ENCODE results near the gene SCO2. TPM values are rescaled to one million over a fixed set of nuclear protein-coding genes. Genes with fewer than 3 reads are reported as not detected.
"Not testable (repeated sequence)": the region's sequence is repeated elsewhere in the genome, so short reads cannot be mapped to it uniquely, and the experiment has no call there.

Gene SCO2
- total RNA-seq, 1 donor from 2014 or later: 1.8 TPM

DNA sequence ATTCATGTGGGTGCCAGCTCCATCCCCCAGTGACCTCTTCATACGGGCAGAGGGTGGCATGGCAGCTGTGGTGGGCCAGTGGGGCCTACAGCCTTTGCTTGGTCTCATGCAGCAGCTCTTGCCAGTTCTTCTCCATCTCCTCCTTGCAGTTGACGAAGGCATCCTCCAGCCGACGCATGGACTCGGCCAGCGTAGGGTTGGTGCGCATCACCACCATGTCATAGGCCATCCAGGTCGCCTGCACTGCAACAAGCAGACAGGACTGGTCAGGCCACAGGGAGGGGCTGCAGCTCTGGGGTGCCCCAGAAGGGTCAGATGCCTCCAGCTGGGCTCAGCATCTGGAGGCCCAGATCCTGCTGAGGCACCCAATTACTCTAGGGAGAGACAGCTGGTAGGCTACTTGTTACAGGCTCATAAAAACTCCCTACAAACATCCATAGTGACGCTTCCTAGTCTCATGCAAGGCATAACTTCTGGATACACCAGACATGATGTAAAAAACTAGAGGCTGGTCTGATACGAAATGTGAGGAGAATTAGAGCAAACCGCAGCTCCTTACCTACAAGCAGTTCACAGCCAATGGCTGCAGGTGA, 25.9 kb upstream of the SCO2 start:
- DNase-seq (ENCODE audit: low read depth, low spot score): no peak

DNA sequence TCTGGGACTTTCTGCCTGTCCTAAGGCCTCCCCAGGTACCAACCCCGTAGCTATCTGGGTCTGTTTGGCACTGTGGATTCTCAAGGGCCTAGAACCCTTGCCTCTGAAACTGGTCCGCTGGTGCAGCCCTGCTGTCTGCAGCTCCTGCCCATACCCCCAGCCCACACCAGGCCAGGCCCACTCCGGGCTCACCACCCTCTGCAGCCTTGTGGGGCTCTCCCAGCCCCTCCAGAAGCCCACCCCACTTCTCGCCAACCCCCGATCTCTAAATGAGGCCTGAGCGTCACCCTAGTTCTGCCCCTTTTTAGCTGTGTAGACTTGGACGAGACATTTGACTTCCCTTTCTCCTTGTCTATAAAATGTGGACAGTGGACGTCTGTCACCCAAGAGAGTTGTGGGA, 25.0 kb upstream of the SCO2 start:
- DNase-seq (ENCODE audit: low read depth, low spot score): no peak

DNA sequence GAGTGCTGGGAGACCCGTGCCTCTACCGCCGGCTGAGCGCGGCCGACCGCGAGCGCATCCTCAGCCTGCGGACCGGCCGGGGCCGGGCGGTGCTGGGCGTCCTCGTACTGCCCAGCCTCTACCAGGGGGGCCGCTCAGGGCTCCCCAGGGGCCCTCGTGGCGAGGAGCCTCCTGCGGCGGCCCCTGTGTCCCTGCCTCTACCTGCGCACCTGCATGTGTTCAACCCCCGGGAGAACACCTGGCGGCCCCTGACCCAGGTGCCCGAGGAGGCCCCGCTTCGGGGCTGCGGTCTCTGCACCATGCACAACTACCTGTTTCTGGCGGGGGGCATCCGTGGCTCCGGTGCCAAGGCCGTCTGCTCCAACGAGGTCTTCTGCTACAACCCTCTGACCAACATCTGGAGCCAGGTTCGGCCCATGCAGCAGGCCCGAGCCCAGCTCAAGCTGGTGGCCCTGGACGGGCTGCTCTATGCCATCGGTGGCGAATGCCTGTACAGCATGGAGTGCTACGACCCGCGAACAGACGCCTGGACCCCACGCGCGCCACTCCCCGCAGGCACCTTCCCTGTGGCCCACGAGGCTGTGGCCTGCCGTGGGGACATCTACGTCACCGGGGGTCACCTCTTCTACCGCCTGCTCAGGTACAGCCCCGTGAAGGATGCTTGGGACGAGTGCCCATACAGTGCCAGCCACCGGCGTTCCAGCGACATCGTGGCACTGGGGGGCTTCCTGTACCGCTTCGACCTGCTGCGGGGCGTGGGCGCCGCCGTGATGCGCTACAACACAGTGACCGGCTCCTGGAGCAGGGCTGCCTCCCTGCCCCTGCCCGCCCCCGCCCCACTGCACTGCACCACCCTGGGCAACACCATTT, 23.8 kb upstream of the SCO2 start:
- no peak for DNase-seq (ENCODE audit: low read depth, low spot score)

DNA sequence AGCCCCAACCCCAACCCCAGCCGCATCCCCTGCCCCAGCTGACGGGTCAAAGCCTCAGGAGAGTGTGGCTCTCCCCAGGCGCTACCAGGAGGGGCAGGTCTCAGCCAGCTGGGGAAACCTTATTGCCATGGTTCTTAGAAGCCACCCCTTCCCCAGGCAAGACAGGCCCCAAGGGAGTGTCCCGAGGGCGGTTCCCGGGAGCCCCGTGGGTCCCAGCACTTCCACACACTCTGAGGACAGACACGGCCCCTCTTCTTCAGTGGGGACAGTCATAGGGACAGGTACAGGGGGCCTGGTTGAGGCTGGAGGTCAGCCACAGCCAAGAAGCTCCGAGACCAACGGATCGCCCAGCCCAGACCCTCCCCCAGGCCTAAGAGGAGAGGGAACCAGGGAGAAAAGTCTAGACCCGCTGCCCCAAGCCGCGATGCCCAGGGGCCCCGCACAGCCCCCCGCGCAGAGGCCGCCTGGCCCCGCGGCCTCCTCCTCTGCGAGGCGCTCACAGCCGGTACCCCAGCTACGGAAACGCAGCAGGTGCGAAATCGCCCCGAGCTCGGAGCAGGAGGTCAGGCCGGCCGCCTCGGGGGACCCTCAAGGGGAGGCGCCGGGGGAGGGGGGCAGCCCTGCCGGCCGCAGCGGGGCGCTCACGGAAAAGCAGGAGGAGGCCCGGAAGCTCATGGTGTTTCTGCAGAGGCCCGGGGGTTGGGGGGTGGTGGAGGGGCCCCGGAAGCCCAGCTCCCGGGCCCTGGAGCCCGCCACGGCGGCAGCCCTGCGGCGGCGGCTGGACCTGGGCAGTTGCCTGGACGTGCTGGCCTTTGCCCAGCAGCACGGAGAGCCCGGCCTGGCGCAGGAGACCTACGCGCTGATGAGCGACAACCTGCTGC, 22.9 kb upstream of the SCO2 start:
- no peak for DNase-seq (ENCODE audit: low read depth, low spot score)

DNA sequence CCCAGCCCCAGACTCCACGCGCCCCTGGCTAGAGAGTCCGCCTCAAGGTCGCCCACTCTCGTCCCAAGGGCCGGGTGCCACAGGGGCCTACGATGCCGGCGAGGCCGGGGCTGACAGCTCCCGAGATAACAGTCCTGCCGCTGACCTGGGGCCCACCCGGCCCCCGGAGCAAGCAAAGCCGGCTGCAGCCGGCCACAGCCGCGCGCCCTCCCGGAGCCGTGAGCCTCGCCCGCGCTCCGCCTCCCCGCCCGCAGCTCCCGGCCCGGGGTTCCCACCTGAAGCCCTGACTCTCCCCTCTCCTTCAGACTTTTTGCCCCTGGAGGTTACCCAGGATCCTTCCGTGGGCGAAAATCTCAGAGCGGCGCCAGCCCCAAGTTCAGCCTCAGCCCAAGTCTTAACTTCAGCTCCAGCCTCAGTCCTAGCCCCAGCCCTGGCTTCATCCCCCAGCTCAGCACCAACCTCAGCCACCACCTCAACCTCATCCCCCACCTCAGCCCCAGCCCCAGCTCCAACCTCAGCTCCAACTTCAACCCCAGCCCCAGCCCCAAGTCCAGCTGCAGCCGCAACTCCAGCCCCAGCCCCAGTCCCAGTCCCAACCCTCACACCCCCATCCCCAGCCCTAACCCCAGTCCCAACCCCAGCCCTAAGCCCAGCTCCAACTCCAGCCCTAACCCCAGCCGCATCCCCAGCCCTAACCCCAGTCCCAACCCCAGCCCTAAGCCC, 22.0 kb upstream of the SCO2 start:
- no peak for DNase-seq (ENCODE audit: low read depth, low spot score)

DNA sequence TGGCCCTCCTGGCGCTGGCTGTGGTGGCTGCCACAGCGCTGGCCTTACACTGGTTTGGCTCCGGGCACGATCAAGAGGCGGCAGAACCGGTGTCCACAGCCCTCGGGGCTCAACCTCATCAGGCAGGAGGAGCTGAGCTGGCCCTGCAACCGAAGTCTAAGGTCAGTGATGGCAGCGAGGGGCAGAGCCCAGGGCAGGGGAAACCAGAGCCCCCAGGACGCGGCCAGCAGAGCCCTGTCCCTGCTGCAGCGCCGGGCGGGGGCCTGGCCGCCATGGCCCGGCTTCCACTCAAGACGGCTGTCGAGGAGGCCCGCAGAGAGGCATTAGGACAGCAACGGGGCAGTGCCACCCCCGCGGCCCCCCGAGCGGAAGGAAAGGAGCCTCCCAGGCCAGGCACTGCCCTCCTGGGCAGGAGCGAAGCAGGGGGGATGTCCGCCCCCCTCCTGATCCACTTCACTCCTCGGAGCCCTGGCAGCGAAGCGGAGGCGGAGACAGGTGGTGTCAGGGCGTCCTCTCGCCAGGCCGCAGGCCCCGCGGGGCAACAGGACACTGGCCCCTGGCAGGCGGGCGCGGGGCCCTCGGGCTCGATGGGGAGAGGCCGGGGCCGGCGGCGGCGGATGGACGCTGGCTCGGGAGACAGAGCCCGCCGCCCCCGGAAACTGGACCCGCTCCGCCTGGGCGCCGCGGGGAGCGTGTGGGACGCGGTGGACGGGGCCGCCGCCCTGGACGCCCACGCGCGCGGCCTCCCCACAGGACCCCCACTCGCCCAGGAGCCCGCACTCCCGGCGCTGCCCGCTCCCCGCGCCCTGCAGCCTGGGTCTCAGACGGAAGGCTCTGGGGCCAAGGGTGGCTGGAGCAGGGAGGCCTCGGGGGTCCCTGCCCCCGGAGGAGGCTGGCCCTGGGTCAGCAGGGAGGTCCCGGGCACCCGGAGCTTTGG, 21.2 kb upstream of the SCO2 start:
- DNase-seq (ENCODE audit: low read depth, low spot score): no peak

DNA sequence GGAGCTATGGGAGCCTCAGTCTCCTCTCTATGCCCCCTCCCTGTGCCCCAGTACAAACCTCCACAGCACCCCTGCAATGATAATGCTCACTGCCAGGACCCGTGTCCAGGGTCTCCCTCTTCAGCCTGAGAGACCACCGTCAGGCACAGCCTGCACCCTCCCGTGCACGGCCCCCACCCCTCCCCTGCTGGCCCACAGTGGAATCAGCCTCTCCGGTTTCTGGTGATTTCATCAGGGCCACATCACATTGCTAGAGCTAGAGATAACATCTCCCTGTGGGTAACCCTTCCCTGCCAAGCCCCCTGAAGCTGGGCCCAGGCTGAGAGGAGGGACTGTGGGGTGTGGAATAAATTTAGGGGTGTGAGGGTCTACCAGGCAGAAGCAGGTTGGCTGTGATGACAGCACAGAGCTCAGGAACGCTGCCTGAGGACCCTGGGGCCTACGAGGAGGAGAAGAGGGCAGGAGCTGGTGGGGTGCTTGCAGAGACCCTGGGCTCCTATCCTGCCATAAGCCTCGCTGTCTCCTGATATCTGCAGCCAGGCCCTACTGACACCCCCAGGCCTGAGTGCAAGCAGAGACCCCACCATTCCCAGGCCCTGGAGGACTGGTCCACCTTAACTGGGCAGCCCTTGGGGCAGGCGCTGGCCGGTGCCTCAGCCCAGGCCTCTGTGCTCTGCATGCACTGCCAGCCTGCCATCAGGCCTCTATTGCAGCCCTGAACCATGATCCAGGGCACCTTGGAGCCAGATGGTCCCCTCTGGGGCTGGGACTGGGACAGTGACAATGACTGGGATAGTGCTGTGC, 20.3 kb upstream of the SCO2 start, which contains the start of gene KLHDC7B:
TSS of gene KLHDC7B (plus strand) at position 378 of the 804 bp plus-strand sequence. CDS start at position 723, 345 bp downstream.
- DNase-seq (ENCODE audit: low read depth, low spot score): no peak

DNA sequence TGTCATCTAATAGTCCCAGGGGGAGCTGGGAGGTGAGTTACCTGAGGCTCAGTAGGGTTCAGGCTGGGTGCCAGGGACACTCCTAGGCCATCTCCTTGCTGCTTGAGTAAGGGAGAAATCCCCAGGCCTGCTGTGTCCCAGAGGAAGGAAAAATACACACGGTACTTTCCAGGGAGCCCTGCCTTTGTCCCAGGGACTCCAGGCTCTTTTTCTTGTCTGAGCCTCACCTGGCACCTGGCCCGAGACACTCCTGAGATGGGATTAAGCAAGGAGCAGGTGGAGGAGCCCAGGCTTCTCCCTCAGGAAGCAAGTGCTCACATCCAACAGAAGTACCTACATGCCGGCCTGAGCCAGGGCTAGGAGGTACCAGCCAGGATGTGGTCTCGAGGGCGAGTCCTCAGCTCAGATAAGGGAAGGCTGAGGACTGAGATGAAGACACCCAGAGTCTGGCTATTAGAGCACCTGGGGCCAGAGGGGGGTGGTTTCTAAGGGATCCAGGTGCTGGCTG, 19.4 kb upstream of the SCO2 start:
- no peak for DNase-seq (ENCODE audit: low read depth, low spot score)

DNA sequence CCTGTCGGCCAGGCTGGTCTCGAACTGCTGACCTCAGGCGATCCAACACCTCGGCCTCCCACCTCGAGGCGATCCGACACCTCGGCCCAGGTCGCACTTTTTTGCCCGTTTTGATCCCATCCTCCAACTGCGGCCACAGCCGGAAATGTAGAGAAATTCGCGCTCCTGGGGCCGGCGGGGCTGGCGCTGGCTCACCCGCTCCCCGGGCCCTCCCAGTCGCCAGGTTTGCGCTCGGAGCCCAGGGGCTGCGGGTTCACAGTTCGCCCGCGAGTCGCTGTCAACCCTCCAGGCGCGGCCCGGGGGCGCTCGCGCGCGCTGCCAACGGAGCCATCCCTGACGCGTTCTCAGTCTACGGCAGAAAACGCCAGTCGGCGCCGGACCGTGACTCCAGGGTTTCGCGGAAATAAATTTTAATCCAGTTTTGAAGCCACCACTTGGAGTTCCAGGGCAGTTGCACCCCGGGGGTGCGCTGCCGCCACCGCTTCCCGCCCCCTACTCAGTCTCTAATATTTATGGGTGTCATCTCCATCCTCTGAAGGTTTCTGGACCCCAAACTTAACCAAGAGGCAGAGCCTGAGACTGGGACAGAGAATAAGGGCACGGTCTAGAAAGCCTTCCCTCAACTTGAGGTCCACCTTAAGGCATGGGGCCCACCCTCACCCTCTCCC, 18.8 kb upstream of the SCO2 start:
- no peak for DNase-seq (ENCODE audit: low read depth, low spot score)

DNA sequence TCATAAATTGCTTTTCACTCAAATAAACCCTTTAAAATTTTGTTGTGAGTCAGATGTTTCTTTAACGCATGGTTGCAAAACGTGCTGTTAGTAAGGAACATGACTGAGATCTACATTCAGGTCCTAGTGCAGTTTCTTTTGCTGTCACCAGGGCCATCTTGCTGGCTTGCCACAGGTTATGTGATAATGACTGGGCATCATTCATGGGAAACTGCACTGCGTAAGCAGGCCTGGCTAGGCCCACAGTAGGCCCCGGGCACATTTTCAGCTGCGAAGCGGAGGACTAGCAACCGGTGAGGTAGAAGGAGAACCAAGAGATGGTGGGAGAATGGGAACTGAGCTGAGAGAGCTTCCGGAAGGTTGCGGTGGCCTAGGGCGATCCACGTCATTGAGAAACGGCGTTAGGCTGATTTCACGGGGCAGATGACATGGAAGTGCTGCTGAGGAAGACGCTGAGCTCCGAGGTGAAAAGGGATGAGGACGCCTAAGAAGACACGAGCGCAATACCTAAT, 17.1 kb upstream of the SCO2 start:
- no peak for DNase-seq (ENCODE audit: low read depth, low spot score)

DNA sequence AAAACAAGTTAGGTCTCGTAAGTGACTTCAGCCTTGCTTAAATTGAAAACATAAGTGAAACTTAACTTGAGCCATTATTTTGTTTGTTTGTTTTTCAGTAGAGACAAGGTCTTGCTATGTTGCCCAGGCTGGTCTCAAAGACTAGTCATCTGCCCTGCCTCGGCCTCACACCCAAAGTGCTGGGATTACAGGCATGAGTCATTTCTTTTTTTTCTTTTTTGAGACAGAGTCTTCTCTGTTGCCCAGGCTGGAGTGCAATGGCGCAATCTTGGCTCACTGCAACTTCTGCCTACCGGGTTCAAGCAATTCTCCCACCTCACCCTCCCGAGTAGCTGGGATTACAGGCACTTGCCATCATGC, 16.2 kb upstream of the SCO2 start:
- DNase-seq (ENCODE audit: low read depth, low spot score): not testable (repeated sequence)

DNA sequence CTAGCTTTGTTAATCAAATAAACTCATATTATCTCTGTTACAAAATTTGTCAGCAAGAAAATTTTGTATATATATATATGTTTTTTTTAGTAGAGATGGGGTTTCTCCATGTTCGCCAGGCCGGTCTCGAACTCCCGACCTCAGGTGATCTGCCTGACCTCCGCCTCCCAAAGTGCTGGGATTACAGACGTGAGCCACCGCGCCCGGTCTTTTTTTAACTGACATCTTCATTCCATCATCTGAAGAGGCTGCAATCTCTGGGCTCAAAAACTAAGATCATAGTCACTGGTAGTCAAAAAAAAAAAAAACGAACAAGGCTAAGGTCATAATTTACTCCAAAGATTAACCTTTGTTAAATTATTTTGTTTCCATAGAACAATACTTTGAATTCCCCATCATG, 15.0 kb upstream of the SCO2 start:
- DNase-seq (ENCODE audit: low read depth, low spot score): no peak

DNA sequence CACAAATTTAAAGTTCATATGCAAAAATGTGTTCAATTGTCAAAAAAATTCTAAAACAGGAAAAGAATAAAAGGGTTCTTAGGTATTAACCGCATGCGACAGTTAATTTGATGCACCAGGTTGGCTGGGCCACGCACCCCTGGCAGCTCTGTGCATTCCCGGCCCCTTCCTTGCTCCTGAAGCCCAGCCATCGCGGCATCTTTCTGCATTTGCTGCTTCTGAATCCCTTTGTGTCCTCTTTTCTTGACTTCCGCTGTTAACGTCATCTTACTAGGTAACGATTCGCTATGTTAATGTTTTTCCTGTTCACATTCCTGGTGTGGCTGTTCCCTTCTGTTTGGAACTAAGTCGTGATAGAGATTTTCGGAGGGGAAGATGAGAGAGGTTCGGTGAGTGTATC, 12.4 kb upstream of the SCO2 start:
- DNase-seq (ENCODE audit: low read depth, low spot score): no peak

DNA sequence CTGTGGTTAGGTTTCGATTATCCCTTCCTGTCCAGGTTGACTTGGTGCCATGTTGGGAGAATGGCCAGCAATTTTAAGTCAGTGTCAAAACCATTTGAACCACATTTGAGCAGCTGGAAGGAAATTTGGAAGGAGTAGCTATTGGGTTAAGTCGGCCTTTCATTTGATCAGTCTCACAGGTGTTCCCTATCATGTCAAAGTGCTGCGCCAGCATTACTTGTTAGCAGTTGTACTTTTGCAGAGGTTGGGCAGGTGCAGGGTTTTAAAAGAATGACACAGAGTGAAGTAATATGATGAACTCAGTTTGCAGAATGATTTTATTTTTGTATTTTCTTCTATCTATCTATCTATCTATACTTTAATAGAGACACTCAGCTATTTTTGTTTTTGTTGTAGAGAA, 10.8 kb upstream of the SCO2 start:
- no peak for DNase-seq (ENCODE audit: low read depth, low spot score)

DNA sequence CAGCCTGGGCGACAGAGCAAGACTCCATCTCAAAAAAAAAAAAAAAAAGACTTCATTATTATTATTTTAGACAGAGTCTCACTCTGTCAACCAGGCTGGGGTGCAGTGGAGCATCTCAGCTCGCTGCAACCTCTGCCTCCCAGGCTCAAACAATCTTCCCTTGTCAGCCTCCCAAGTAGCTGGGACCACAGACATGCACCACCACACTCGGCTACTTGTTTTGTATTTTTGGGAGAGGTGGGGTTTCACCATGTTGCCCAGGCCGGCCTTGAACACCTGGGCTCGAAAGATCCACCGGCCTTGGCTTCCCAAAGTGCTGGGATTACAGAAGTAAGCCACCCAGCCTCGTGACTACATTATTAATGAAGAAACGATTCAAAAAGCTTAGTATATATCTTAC, 9.7 kb upstream of the SCO2 start:
- DNase-seq (ENCODE audit: low read depth, low spot score): no peak

DNA sequence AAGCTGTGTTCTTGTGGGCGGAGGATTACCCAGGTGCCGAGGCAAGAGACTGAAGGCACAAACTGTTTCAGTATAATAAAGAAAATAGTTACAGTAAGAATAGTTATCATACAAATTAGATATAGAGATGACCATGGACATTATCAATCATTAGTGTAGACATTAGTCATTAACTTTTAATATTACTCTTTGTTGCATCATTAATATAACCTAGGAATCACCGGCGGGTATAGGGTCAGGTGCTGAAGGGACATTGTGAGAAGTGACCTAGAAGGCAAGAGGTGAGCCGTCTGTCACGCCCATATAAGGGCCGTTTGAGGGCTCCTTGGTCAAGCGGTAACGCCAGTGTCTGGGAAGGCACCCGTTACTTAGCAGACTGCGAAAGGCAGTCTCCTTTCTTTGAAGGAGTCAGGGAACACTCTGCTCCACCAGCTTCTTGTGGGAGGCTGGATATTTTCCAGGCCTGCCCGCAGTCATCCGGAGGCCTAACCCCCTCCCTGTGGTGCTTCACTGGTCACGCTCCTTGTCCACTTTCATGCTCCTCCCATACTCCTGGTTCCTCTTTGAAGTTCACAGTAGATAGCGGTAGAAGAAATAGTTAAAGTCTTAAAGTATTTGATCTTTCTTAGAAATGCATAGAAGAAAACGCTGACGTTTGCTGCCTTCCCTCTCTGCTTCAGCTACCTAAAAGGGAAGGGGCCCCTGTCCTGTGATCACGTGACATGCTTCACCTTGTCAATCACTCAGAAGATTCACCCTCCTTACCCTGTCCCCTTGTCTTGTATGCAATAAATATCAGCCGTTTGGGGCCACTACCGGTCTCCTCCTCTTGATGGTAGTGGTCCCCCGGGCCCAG, 8.7 kb upstream of the SCO2 start:
- DNase-seq (ENCODE audit: low read depth, low spot score): not testable (repeated sequence)
